GM23248 (cell line): ENCODE measurements around the gene TRAP1. TPM values are rescaled to one million over a fixed set of nuclear protein-coding genes. Genes with fewer than 3 reads are reported as not detected.

Experiments used
- DNase-seq: peaks from one replicate; pipeline ENCODE4 v3.0.0-alpha.2; 2015
- H2AFZ ChIP-seq: fragments of 200-600 bp; sonication (generic); 2 replicates; pipeline ENCODE4 v1.6.1; 2016; ENCODE audit warnings: antibody characterized with exemption
- H3F3A ChIP-seq: fragments of 200-600 bp; sonication (generic); 2 replicates; pipeline ENCODE4 v1.6.1; 2016; ENCODE audit warnings: mild to moderate bottlenecking, antibody characterized with exemption, mixed run types; ENCODE audit not compliant: insufficient read depth
- H3K27ac ChIP-seq: fragments of 200-600 bp; sonication (generic); 2 replicates; pipeline ENCODE4 v1.5.1; 2016; ENCODE audit warnings: mild to moderate bottlenecking
- H3K27me3 ChIP-seq: fragments of 200-600 bp; sonication (generic); replicated peaks from 2 replicates; pipeline ENCODE4 v1.6.1; 2016; ENCODE audit warnings: mild to moderate bottlenecking; ENCODE audit not compliant: insufficient read depth
- H3K36me3 ChIP-seq: fragments of 200-600 bp; sonication (generic); 2 replicates; pipeline ENCODE4 v1.6.1; 2016; ENCODE audit warnings: low read depth, mild to moderate bottlenecking
- H3K4me1 ChIP-seq: fragments of 200-600 bp; sonication (generic); 2 replicates; pipeline ENCODE4 v1.6.1; 2016; ENCODE audit warnings: mild to moderate bottlenecking; ENCODE audit not compliant: insufficient read depth
- H3K4me2 ChIP-seq: fragments of 200-600 bp; sonication (generic); one replicate; pipeline ENCODE4 v1.6.1; 2016; ENCODE audit warnings: mild to moderate bottlenecking; ENCODE audit not compliant: unreplicated experiment
- H3K4me3 ChIP-seq: fragments of 200-600 bp; sonication (generic); 2 replicates; pipeline ENCODE4 v1.5.1; 2016; ENCODE audit warnings: mild to moderate bottlenecking
- H3K79me2 ChIP-seq: fragments of 200-600 bp; sonication (generic); 2 replicates; pipeline ENCODE4 v1.6.1; 2016; ENCODE audit warnings: mild to moderate bottlenecking; ENCODE audit not compliant: insufficient read depth
- H3K9ac ChIP-seq: fragments of 200-600 bp; sonication (generic); 2 replicates; pipeline ENCODE4 v1.6.1; 2016; ENCODE audit warnings: mild to moderate bottlenecking
- H3K9me2 ChIP-seq: fragments of 200-600 bp; sonication (generic); 2 replicates; pipeline ENCODE4 v1.6.1; 2016; ENCODE audit warnings: mixed run types, mild to moderate bottlenecking, moderate library complexity; ENCODE audit not compliant: insufficient read depth
- H3K9me3 ChIP-seq: fragments of 200-600 bp; sonication (generic); one replicate; pipeline ENCODE4 v1.6.1; 2017; ENCODE audit warnings: low read depth
- H4K20me1 ChIP-seq: fragments of 200-600 bp; sonication (generic); 2 replicates; pipeline ENCODE4 v1.6.0; 2016; ENCODE audit not compliant: insufficient read depth
- EZH2 ChIP-seq: fragments of 200-600 bp; sonication (generic); IDR thresholded peaks from 2 replicates; pipeline ENCODE4 v1.6.1; 2018; ENCODE audit warnings: antibody characterized with exemption, mild to moderate bottlenecking; ENCODE audit not compliant: insufficient read depth, poor library complexity, severe bottlenecking
- EZH2phosphoT487 ChIP-seq: fragments of 200-600 bp; sonication (generic); IDR thresholded peaks from 2 replicates; pipeline ENCODE4 v1.6.1; 2018; ENCODE audit warnings: antibody characterized with exemption, moderate library complexity, mild to moderate bottlenecking, low read depth; ENCODE audit not compliant: insufficient read depth
- WGBS, 2 experiments: methylation state at CpG; one replicate each; pipeline ENCODE4 v1.1.6; 2015 to 2017; ENCODE audit warnings: low lambda C conversion rate in 2 of 2, low coverage in 1 of 2; ENCODE audit errors: missing lambda C conversion rate in 2 of 2; 5-methylcytosine and 5-hydroxymethylcytosine counted together
- in situ Hi-C: fragments of 300-500 bp; cut with MboI; formaldehyde crosslinking; loops from 2 replicates; pipeline ENCODE4 v1.15.0; 2020
- polyA plus RNA-seq: library from polyadenylated mRNA; unstranded; fragments of >200 nt; fragmentation: Nextera tagmentation; extraction: Ambion mirVana; gene quantifications from 2 replicates; pipeline ENCODE4 v1.2.1, GENCODE V29; 2016
- total RNA-seq: library from RNA; depleted of rRNA; stranded (reverse); fragments of >200 nt; shearing (Covaris generic); gene quantifications from 2 replicates; pipeline ENCODE4 v1.2.3, GENCODE V29; 2014

TRAP1 gene
- total and polyA plus RNA-seq, 2 experiments from 2014 or later, result 56.6 to 73.4 TPM

GRCh38 chr16:3726021-3726687, 8.8 kb upstream of the TRAP1 start:
- no peak overlapping the region for H2AFZ ChIP-seq
- 92% methylated on average over 24 to 33 of the region's 33 CpGs for WGBS, 2 experiments
- peaks cover 7% of the 10 kb centered on the region; the same call in 1 of the 2 replicates for H3K36me3 ChIP-seq
- in situ Hi-C loops, result no loop called here
- no peak for DNase-seq
- TF ChIP-seq EZH2phosphoT487 (no peak), EZH2 (no peak)
- no peak overlapping the region for H3K27ac ChIP-seq
- H4K20me1 ChIP-seq, result no peaks in the 10 kb centered on the region
- H3K27me3 ChIP-seq, result no peaks in the 10 kb centered on the region
- no peaks in the 10 kb centered on the region for H3K4me1 ChIP-seq
- H3K4me2 ChIP-seq, result no peak overlapping the region
- no peaks in the 10 kb centered on the region for H3K9me3 ChIP-seq
- no peaks in the 10 kb centered on the region for H3K9me2 ChIP-seq
- no peak overlapping the region for H3K9ac ChIP-seq
- no peaks in the 10 kb centered on the region for H3K79me2 ChIP-seq
- no peak overlapping the region for H3K4me3 ChIP-seq
- H3F3A ChIP-seq, result 0 out of 2 replicates have a peak, but pooled peaks cover 4% of the 10 kb centered on the region

DNA sequence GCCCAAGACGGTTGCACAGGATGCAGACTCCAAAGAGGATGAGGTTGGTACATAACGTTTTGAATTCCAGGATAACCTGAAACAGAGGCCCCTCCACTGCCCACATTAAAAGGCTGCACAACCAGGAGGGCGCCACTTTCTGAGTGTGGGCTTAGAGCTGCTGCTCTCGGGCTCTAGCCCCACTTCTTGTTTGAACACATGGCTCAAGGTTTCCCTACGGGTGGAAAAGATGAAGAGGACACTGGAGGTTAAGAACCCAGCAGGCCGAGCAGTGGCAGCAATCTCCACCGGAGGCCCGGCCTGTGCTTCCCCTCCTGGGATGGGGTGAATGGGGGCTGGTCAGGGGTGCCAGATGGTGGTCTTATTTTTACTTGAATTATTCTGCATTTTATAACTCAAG, 8.0 kb upstream of the TRAP1 start:
- WGBS, 2 experiments, result 71 to 75% methylated on average over 8 of the region's 8 CpGs
- Histone ChIP-seq H3K36me3 (peaks cover 7% of the 10 kb centered on the region; the same call in 1 of the 2 replicates), H3K4me2 (no peak overlapping the region), H3K4me3 (no peak overlapping the region), H3K27me3 (no peaks in the 10 kb centered on the region), H4K20me1 (no peaks in the 10 kb centered on the region), H3K9me2 (no peaks in the 10 kb centered on the region), H3K27ac (no peak overlapping the region), H3K4me1 (no peaks in the 10 kb centered on the region), H3K9me3 (no peaks in the 10 kb centered on the region), H2AFZ (no peak overlapping the region), H3F3A (0 out of 2 replicates have a peak, but pooled peaks cover 4% of the 10 kb centered on the region), H3K9ac (no peak overlapping the region), H3K79me2 (no peaks in the 10 kb centered on the region)
- in situ Hi-C loops, result no loop called here
- TF ChIP-seq EZH2phosphoT487 (no peak), EZH2 (no peak)
- DNase-seq, result no peak

DNA sequence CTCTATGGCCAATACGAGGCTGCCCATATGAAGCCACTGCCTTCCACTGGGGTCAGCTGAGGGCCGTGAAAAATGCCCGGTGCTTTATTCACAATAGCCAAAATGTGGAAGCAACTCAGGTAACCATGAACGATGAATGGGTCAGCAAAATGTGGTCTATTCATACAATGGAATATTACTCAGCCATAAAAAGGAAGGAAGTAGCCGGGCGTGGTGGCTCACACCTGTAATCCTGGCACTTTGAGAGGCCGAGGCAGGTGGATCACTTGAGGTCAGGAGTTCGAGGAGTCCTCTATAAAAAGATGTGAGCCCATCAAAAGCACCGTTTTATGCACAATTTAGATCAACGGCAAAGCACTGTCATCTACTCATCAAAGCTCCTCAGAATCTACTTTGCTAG, 5.2 kb upstream of the TRAP1 start:
- Histone ChIP-seq H3K79me2 (no peaks in the 10 kb centered on the region), H4K20me1 (no peaks in the 10 kb centered on the region), H3K9ac (no peak overlapping the region), H3K4me3 (no peak overlapping the region), H3K9me2 (no peaks in the 10 kb centered on the region), H3K36me3 (peaks cover 7% of the 10 kb centered on the region; the same call in 1 of the 2 replicates), H3K4me2 (no peak overlapping the region), H3K27me3 (no peaks in the 10 kb centered on the region), H3K9me3 (no peaks in the 10 kb centered on the region), H3K4me1 (peaks cover 5% of the 10 kb centered on the region), H2AFZ (no peak overlapping the region), H3F3A (0 out of 2 replicates have a peak, but pooled peaks cover 4% of the 10 kb centered on the region), H3K27ac (no peak overlapping the region)
- 89 to 90% methylated on average over 10 of the region's 10 CpGs for WGBS, 2 experiments
- DNase-seq, result no peak
- in situ Hi-C loops, result no loop called here
- TF ChIP-seq EZH2 (no peak), EZH2phosphoT487 (no peak)

- Histone ChIP-seq H4K20me1 (no peaks in the 10 kb centered on the region), H3K27me3 (no peaks in the 10 kb centered on the region), H3K4me3 (no peak overlapping the region), H3K9ac (no peak overlapping the region), H3F3A (0 out of 2 replicates have a peak, but pooled peaks cover 4% of the 10 kb centered on the region), H2AFZ (no peak overlapping the region), H3K27ac (no peak overlapping the region), H3K4me1 (peaks cover 10% of the 10 kb centered on the region), H3K36me3 (no peaks in the 10 kb centered on the region; the same call in 1 of the 2 replicates), H3K9me3 (no peaks in the 10 kb centered on the region), H3K79me2 (peaks cover 18% of the 10 kb centered on the region), H3K4me2 (no peak overlapping the region), H3K9me2 (no peaks in the 10 kb centered on the region)
- 88 to 91% methylated on average over 11 of the region's 11 CpGs for WGBS, 2 experiments
- DNase-seq, result no peak
- TF ChIP-seq EZH2phosphoT487 (no peak), EZH2 (no peak)
- in situ Hi-C loops, result no loop called here
Observed at GRCh38 chr16:3720418-3720817, 3.1 kb upstream of the TRAP1 start.
